ENCODE measurements around the gene UBE2G1.
"Not testable (repeated sequence)": the region's sequence is repeated elsewhere in the genome, so short reads cannot be mapped to it uniquely, and the experiment has no call there.

Gene UBE2G1

DNA sequence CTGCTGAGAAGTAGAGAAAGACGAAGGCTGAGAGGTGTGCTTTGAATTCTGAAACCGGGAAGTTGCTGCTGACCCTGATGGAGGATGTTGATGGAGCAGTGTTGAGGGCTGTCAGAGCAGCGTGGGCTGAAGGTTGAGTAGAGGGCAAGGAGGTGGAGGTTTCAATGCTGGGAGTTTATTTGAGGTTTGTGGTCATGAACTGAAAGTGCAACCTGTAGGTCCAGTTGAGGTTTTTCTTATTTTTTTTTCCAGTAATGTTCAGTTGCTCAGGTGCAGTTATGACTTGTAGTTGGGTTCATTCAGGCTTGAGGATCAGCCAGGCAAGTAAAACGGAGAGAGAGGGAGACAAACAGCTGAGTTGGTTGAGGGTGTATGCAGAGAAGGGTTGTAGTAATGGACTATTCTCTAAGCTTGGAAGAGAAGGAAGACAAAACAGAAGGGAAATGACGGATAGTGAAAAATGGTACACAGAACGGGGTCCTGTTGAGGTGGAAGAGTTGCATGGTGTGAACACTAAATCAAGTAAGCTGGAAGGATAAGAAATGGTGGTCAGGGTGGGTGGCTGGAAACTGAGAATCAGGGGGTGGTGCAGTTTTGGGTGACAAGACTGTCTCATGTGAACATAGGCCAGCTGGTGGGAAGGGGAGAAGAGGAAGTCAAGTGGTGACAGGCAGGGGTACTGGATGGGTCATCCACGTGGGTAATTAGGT lies 8.7 kb upstream of the UBE2G1 start:
- no peak for DNase-seq (ENCODE audit: low read depth)

DNA sequence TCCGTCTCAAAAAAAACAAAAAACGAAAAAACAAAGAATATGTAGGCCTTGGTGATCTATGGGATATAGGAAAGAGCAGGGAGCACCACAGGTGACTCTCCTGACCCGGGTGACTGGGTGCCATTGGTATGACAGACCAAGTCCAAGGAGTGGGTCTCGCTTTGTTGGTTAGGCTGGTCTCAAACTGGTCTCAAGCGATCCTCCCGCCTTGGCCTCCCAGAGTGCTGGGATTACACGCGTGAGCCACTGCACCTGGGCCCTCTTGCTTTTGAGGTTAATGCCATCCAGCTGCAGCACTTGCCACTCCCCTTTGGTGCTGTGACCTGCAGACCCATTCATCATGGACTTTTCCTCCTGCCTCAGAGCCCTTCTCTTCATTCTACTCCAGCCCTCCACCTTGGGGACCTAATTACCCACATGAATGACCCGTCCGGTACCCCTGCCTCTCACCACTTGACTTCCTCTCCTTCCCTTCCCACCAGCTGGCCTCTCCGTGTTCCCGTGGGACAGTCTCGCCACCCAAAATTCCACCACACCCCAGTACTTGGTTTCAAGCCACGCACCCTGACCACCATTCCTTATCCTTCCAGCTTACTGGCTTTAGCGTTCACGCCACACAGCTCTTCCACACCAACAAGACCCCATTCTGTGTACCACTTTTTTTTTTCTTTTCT lies 3.2 kb upstream of the UBE2G1 start:
- no peak for DNase-seq (ENCODE audit: low read depth)

DNA sequence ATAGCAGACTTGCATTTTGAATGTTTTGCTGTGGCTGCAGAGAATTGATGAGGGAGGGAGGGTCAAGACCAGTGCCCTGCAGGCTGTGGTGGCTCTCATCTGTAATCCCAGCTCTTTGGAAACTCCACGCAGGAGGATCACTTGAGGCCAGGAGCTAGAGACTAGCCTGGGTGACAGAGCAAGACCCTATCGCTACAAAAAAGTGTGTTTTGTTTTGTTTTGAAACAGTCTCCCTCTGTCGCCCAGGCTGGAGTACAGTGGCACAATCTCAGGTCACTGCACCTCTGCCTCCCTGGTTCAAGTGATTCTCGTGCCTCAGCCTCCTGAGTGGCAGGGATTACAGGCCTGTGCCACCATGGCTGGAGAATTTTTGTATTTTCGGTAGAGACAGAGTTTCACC lies 1.9 kb upstream of the UBE2G1 start:
- DNase-seq (ENCODE audit: low read depth): no peak

DNA sequence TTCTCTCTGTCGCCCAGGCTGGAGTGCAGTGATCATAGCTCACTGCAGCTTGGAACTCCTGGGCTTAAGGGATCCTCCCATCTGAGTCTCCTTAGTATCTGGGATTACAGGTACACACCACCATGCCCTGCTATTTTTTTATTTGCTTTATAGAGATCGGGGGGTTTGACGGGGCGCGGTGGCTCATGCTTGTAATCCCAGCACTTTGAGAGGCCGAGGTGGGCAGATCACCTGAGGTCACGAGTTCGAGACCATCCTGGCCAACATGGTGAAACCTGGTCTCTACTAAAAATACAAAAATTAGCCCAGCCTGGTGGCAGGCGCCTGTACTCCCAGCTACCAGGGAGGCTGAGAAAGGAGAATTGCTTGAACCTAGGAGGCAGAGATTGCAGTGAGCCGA lies 702 bp upstream of the UBE2G1 start:
- DNase-seq (ENCODE audit: low read depth): not testable (repeated sequence)

DNA sequence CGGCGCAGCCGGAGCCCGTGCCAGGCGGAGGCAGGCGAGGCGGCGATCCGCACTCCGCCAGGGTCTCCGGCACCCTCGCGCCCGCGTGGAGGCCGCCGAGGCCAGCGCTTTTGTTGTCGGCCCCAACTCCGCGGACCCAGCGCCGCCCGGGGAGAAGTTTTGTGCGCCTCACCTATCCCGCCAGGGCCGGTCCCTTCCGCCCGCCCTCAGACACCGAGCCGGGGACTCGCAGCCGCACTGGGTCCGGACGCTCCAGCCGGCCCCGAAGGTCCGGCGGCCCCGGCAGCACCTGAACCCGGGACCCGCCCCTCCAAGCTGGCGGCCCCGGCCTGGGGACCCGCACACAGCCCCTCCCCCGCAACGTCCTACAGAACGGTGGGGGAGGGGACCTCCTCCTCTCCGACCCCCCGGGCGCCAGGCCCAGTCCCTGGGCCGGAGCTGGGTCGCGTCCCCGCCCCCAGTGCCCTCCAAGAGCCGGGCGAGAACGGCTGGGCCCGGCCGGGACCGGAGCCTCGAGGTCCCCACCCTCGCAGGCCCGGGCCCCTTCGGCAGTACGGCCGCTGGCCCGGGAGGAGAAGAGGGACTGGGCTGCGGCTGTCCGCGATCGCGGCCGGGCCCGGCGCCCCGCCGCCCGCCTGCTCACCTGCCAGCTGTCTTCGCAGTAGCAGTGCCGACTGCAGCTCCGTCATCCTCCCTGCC lies 698 bp downstream of the UBE2G1 start:
- DNase-seq (ENCODE audit: low read depth): no peak

DNA sequence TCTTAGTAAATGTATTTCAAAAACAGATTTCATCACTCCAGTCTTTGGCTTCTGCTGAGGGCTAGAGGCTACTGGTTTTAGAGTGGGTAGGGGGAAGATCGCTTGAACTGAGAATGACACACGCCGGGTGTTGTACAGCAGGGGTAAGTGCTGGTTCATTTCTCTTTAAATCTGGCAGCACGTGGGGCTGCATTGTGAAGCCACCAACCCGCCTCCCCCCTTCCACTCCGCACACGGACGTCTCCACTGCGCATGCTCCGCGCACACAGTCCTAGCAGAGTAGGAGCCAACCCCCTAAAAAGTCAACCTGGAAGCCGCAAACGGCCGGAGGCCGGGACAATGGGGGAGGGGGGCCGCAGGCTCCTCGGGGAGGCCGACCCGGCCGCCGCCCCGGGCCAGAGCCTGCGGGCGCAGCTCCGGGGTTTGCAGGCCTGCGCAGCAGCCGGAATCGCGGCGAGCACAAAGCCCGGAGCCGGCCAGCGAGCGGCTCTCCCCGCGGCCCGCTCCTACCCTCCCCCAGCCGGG lies 1.3 kb downstream of the UBE2G1 start:
- peak; percentile 90 for DNase-seq (ENCODE audit: low read depth)

DNA sequence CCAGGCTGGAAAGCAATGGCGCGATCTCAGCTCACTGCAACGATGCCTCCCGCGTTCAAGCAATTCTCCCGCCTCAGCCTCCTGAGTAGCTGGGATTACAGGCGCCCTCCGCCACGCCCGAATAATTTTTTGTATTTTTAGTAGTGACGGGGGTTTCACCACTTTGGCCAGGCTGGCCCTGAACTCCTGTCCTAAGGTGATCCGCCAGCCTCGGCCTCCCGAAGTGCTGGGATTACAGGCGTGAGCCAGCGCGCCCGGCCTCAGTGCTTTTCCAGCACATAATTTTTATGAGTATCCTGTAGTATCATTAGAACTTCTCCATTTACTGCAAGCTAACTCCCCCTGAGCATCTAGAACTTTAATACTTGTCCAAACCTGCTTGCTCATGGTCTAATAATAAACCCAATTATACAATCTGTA lies 1.8 kb downstream of the UBE2G1 start:
- DNase-seq (ENCODE audit: low read depth): no peak

DNA sequence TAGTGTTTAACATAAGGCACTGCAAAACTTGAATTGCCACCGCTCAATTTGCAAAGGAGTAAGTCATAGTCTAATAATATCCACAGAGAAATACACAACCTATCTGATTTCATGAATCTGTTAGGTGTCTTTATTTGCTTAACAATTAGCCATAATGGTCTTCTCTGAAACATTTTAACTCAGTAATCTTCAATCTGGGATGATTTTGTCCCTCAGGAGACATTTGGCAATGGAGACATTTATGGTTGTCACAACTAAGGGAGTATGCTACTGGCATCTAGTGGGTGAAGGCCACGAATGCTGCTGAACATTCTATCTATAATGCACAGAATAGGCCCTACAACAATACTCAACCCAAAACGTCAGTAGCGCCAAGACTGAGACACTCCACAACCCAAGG lies 4.3 kb downstream of the UBE2G1 start:
- no peak for DNase-seq (ENCODE audit: low read depth)

DNA sequence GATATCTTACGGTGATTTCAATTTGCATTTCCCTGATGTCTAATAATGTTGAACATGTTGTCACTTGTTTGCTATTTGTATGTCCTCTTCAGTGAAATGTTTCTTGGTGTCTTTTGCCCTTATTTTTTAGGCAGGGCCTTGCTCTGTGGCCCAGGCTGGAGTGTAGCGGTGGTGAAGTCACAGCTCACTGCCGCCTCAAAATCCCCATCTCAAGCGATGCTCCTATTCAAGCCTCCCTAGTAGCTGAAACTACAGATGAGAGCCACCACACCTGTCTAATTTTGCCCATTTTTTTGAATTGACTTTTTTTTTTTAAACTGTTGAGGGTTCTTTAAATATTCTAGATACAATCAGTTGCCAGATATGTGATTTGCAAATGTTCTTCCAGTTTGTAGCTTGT lies 8.3 kb downstream of the UBE2G1 start:
- no peak for DNase-seq (ENCODE audit: low read depth)

DNA sequence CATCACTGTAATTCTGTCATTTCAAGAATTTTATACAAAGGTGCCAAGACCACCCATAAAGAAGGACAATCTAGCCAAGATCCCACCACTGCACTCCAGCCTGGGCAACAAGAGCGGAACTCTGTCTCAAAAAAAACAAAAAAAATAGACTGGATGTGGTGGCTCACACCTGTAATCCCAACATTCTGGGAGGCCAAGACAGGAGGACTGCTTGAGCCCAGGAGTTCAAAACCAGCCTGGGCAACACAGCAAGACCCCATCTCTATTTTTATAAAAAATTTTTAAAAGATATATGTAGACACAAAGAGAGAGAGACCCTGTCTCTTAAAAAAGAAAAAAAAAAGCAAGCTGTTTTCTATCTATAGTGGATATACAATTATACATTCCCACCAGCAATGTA lies 8.8 kb downstream of the UBE2G1 start:
- DNase-seq (ENCODE audit: low read depth): no peak

DNA sequence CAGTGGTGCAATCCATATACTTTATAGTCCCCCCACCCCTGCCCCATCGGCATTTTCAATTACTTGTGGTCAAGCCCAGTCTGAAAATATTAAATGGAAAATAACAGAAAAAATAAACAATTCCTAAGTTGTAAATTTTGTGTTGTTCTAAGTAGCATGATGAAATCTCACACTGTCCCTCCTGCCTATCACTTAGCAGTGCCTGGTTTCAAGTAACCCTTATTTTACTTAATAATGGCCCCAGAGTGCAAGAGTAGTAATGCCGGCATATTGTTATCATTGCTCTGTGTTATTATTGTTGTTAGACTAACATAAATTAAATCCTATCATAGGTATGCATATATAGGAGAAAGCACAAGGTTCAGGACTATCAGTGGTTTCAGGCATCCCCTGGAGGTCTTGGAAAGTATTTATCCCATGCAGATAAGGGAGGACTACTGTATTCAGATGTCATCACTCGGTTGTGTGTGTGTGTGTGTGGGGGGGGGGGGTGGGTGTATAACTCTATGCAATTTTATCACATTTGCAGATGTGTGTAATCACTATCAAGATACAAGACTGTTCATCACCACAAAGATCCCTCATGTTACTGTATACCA lies 9.3 kb downstream of the UBE2G1 start:
- DNase-seq (ENCODE audit: low read depth): no peak

DNA sequence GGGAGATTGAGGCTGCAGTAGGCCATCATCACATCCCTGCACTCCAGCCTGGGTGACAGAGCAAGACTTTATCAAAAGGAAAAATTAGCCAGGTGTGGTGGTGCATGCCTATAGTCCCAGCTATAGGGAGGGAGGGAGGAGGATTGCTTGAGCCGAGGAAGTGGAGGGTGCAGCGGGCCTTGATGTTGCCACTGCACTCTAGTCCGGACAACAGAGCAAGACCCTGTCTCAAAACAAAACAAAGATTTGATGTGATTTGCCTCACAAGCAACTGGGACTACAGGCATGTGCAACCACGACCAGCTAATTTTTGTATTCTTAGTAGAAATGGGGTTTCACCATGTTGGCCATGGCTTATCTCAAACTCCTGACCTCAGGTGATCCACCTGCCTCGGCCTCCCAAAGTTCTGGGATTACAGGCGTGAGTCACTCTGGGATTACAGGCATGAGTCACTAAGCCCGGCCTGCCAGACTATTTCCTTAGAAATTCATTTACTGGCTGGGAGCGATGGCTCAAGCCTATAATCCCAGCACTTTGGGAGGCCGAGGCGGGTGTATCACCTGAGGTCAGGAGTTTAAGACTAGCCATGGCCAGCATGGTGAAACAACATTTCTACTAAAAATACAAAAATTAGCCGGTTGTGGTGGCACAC lies 11.5 kb downstream of the UBE2G1 start:
- DNase-seq (ENCODE audit: low read depth): no peak

DNA sequence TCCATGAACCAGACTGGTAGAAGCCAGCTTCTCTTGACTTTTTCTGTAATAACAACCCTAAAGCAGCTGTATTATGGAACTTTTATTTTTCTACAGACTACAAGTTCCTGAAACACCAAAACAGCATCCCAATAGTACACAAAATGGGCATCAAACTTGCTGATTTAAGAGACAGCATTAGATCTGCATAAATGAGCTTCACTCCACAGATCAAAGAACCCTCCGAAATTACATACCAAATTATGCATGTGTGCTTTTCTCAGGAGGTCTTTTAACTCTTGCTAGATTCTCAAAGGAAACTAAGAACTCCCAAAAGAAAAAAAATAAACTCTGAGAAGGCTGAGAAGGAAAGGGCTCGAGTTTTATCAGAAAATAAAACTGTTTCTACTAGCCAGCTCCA lies 12.3 kb downstream of the UBE2G1 start:
- no peak for DNase-seq (ENCODE audit: low read depth)

DNA sequence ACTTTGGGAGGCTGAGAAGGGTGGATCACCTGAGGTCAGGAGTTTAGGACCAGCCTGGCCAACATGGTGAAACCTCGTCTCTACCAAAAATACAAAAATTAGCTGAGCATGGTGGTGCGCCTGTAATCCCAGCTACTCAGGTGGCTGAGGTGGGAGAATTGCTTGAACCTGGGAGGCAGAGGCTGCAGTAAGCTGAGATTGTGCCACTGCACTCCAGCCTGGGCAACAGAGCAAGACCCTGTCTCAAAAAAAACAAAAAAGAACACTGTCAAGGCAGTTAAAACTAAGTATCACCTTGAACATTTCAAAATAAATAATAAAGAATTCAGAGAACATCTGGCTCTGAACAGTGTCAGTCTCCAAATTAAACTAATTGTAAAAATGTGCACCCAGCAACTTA lies 16.3 kb downstream of the UBE2G1 start:
- not testable (repeated sequence) for DNase-seq (ENCODE audit: low read depth)

DNA sequence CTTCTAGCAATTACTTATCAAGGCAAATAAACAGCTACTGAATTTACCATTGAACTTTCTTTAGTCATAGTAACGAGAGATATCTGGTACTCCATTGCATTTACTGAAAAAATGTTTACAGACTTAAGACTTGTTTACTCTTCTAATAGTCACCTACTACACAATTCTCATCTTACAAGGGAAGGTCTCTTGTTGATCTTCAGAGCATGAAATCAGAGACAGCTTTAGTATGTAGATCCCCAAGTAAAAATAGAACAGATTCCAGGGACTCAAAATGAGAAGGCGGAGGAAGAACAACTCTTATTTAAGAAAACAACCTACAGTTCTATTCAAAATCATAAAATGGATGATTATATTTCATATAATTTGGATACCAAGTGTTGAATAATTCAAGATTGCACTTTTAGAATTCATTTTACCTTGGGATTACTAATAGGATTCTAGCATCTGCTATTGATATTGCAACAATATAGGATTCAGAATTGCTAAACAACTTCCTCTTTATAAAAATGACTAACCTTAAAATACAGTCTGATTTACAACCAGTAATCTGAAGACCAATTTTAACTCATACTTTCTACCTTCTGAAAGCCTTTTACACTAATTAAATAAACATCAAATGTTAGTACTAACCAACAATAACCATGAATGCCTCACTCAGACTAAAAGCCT lies 20.8 kb downstream of the UBE2G1 start:
- DNase-seq (ENCODE audit: low read depth): no peak

DNA sequence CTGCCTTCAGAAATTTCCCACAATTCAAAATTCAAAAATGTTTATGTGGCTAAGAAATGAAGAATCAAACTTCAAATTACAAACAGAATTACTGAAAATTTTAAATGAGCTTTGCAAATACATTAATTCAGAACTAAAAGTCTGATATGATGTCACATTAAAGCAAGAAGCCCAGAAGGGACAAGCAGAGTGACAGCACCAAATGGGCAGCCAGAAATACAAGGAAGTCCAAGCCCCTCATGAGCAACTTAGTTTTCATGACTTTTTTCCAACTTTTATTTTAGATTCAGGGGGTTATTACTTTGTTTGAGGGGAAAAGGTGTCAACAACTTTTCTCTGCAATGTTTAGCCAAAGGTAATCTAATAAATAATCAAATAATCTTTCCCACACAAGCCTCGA lies 21.5 kb downstream of the UBE2G1 start:
- DNase-seq (ENCODE audit: low read depth): no peak

DNA sequence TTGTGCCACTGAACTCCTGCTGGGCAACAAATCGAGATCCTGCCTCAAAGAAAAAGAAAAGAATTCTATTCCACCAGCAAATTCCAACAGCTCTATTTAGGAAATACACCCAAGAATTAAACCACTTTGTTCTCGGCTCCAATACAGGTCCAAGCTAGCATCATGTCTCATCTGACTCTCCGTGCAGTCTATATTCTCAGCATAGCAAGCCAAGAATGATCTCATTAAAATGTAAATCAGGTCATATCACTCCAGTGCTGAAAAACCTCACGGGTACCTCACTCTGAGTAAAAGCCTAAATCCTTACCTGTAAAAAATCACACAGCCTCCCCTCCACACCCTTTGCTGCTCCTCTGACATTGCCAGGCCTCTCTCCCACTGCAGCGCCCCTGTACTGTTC lies 23.9 kb downstream of the UBE2G1 start:
- no peak for DNase-seq (ENCODE audit: low read depth)

DNA sequence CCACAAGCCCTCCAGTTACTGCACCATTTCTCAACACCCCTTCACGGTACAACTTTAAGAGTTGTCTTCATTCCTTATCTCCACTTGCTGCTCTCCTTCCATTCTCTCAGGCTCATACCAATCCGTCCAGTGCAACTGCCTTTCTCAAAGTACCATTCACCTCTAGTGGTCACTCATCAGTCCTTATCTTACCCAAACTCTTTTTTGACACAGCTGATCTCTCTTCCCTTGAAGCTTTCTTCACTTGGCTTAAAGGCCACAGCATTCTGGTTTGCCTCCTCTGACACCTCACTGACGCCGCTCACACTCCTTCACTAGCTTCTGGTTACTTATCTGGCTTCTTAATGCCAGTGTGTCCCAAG lies 24.9 kb downstream of the UBE2G1 start:
- DNase-seq (ENCODE audit: low read depth): no peak

DNA sequence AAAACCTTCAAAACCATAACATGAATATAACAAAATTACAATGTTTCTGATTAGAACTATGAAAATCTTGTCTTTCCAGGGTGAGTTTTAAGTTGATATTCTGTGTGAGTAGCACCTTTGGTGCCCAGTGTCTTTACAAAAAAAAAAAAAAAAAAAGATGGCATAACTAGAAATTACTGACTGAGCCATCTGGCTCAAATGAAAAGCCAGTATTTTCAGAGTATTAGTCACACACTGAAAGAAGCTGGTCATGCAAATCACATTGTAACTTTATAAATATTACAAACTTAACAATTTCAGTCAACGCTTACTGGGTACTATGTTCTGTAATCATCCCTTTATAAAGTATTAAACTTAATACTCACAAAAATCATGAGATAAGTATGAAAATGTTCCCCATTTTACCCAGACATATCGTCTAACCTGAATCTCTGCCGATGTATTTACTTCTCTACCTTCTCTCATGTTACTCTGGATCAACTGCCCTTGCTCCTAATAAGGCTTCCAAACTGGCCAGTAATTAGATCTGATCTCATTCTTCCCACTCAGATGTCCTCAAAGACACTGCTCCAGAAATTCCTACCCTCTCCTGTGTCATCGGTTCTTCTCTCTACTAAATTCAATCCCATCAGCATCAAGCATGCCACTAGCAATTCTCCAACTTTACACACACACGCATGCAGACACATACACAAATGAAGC lies 25.4 kb downstream of the UBE2G1 start:
- DNase-seq (ENCODE audit: low read depth): no peak

DNA sequence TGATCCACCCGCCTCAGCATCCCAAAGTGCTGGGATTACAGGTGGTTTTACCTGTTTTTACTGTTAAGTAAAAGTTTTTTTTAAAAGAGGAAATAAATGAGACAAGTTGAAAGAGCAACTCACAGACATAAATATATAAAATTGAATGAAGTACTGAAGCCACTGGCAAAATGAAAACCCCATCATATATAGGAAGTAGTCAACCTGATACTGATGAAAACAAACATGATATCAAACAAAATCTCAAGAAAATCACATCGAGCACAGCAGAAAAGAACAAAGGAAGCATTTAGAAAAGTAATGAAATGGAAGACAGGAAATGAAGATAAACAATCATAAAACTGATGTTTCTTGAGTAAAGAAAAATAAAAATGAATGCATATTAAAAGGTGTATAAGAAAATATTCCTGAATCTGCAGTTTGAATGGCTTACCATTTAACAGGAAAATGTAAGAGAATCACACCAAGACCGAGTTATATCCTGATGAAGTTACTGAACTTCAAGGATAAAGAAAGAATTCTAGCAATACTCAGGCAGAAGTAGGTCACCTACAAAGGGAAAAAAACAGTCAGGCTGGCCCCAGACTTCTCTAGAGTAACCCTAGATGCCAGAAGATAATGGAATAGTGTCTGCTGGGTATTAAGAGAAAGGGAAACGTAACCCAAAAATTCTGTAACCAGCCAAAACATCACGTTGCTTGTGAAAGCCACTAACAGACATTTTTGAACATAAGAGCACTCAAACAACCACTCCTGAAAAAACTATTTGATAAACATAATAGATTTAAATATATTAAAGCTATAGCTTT lies 31.5 kb downstream of the UBE2G1 start:
- DNase-seq (ENCODE audit: low read depth): no peak
